Measurements from ENCODE around the gene IGHMBP2. TPM values are rescaled to one million over a fixed set of nuclear protein-coding genes. Genes with fewer than 3 reads are reported as not detected.

IGHMBP2 gene
- total RNA-seq, 1 experiment from 2014 or later = 24.0 TPM

DNA sequence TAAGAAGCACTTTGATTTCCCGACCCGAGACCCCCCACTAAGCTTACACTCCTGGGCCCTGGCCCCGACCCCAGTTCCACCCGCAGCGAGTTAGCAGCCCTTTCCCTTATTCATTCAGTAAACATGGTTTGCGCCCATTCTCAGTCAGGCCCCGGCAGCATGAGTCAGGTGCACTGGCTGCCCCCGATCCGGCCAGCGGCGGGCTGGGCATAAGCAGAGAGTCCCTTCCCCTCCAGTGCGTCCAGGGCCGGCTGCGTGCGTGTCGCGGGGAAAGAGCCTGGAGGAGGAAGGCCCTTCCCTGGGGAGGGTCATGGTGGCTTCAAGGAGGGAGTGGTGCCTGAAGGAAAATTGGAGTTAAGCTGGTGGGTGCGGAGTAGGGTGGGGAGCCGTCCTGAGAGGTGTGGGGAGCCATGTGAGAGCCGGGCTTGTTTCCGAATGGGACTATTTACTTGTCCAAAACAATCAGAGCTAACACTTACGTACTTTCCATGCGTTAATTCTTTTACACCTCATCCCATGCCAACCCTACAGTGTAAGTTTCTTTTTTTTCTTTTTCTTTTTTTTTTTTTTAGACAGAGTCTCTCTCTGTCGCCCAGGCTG, 657 bp downstream of the IGHMBP2 start:
- Histone ChIP-seq H3K4me1 (ENCODE audit: insufficient read depth, low read length) (no peaks in the 10 kb centered on the region), H3K4me2 (ENCODE audit: insufficient read depth, insufficient read length, low read length) (peak overlapping the region; percentile 92), H2BK12ac (ENCODE audit: insufficient read length, low read depth, low read length) (no peak overlapping the region), H3K18ac (ENCODE audit: insufficient read length, low read depth, low read length) (no peak overlapping the region), H4K8ac (replicated peaks; ENCODE audit: insufficient read length, low read depth, low read length) (no peak overlapping the region), H4K20me1 (ENCODE audit: control insufficient read depth, insufficient read depth, insufficient read length) (no peaks in the 10 kb centered on the region), H2AK5ac (ENCODE audit: insufficient read length, low read length) (no peak overlapping the region), H4K5ac (ENCODE audit: insufficient read length, low read depth, low read length) (no peak overlapping the region), H2BK5ac (ENCODE audit: insufficient read length, low read length) (no peak overlapping the region), H2BK15ac (ENCODE audit: low read depth, low read length) (no peak overlapping the region), H4K91ac (ENCODE audit: insufficient read length, low read depth, low read length) (no peak overlapping the region), H3K23ac (ENCODE audit: insufficient read length, low read depth, low read length) (no peak overlapping the region), H3K27me3 (ENCODE audit: insufficient read depth, low read length) (no peaks in the 10 kb centered on the region), H2BK20ac (ENCODE audit: low read depth, low read length, poor library complexity, severe bottlenecking) (no peak overlapping the region), H3K9me3 (ENCODE audit: control insufficient read depth, low read depth, low read length) (no peaks in the 10 kb centered on the region), H3K56ac (ENCODE audit: insufficient read length, low read depth, low read length) (no peak overlapping the region), H3T11ph (ENCODE audit: low read length) (no peak overlapping the region), H3K27ac (ENCODE audit: insufficient read length, low read depth, low read length) (no peak overlapping the region), H2BK120ac (ENCODE audit: low read depth, low read length, poor library complexity, severe bottlenecking) (no peak overlapping the region), H2AFZ (ENCODE audit: low read length) (no peak overlapping the region), H3K79me2 (ENCODE audit: insufficient read depth, low read length) (peaks cover 24% of the 10 kb centered on the region), H3K4ac (ENCODE audit: low read depth, low read length) (no peak overlapping the region), H3K23me2 (ENCODE audit: insufficient read length, low read depth, low read length, poor library complexity, severe bottlenecking) (peaks cover 11% of the 10 kb centered on the region), H3K9ac (ENCODE audit: extremely low read depth, insufficient read length, low read length) (peak overlapping the region; percentile 96), H3K14ac (ENCODE audit: insufficient read depth, low read length) (no peak overlapping the region), H3K79me1 (ENCODE audit: insufficient read depth, low read depth, low read length, poor library complexity, severe bottlenecking) (peaks cover 12% of the 10 kb centered on the region)
- Mint-ChIP-seq H3K27me3 (ENCODE audit: low read depth) (no peaks in the 10 kb centered on the region; the same call in 1 of the 2 replicates), H3K36me3 (ENCODE audit: insufficient read depth in 1 of 3, low read depth in 3 of 3) (peaks cover 14 to 41% (median 31%) of the 10 kb centered on the region in 3 experiments; a peak in 6 of 7 replicates), H3K27ac (peak overlapping the region; percentile 65 to 97 (median 95); a peak in 6 of 7 replicates), H3K4me1 (peaks cover 25 to 28% of the 10 kb centered on the region in 2 experiments), H3K9me3 (no peaks in the 10 kb centered on the region), H3K4me3 (peak overlapping the region; percentile 99)
- DNase-seq = no peak
- TF ChIP-seq, protein P1, sequence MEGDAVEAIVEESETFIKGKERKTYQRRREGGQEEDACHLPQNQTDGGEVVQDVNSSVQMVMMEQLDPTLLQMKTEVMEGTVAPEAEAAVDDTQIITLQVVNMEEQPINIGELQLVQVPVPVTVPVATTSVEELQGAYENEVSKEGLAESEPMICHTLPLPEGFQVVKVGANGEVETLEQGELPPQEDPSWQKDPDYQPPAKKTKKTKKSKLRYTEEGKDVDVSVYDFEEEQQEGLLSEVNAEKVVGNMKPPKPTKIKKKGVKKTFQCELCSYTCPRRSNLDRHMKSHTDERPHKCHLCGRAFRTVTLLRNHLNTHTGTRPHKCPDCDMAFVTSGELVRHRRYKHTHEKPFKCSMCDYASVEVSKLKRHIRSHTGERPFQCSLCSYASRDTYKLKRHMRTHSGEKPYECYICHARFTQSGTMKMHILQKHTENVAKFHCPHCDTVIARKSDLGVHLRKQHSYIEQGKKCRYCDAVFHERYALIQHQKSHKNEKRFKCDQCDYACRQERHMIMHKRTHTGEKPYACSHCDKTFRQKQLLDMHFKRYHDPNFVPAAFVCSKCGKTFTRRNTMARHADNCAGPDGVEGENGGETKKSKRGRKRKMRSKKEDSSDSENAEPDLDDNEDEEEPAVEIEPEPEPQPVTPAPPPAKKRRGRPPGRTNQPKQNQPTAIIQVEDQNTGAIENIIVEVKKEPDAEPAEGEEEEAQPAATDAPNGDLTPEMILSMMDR (conservative IDR thresholded peaks at IDR 0.05) = no peak
- no CpG with 5 or more reads among the region's 24 CpGs for WGBS (ENCODE audit: extremely low coverage, insufficient read length, low lambda C conversion rate)
